Mesendoderm (in vitro differentiated cells): ENCODE data around the gene PILRA.

Experiments used
- DNase-seq: peaks from one replicate; pipeline ENCODE4 v3.0.0; 2013
- H2AK5ac ChIP-seq: 2 replicates; pipeline ENCODE4 v1.6.1; 2013; ENCODE audit warnings: low read length, inconsistent platforms
- H2BK120ac ChIP-seq: 2 replicates; pipeline ENCODE4 v1.6.1; 2013; ENCODE audit warnings: low read depth, mild to moderate bottlenecking, low read length, moderate library complexity, mixed read lengths
- H2BK15ac ChIP-seq: replicated peaks from 2 replicates; pipeline ENCODE4 v1.6.1; 2013; ENCODE audit warnings: low read depth, mild to moderate bottlenecking, moderate library complexity
- H2BK5ac ChIP-seq: 2 replicates; pipeline ENCODE4 v1.6.1; 2013; ENCODE audit warnings: low read length, inconsistent platforms
- H3K18ac ChIP-seq: 2 replicates; pipeline ENCODE4 v1.6.1; 2013; ENCODE audit warnings: mild to moderate bottlenecking, low read length, mixed read lengths
- H3K23ac ChIP-seq: one replicate; pipeline ENCODE4 v1.6.1; 2013; ENCODE audit warnings: low read length
- H3K27ac ChIP-seq: 2 replicates; pipeline ENCODE4 v1.5.1; 2013; ENCODE audit warnings: low read depth, mild to moderate bottlenecking, inconsistent platforms, low read length, moderate library complexity
- H3K27me3 ChIP-seq: 2 replicates; pipeline ENCODE4 v1.6.1; 2013; ENCODE audit warnings: low read length, control low read depth, mild to moderate bottlenecking, inconsistent platforms; ENCODE audit not compliant: insufficient read depth, poor library complexity
- H3K36me3 ChIP-seq: 2 replicates; pipeline ENCODE4 v1.6.1; 2013; ENCODE audit warnings: low read length, inconsistent platforms; ENCODE audit not compliant: control insufficient read depth, insufficient read depth
- H3K4ac ChIP-seq: one replicate; pipeline ENCODE4 v1.6.1; 2013; ENCODE audit warnings: low read depth, mild to moderate bottlenecking, low read length, moderate library complexity
- H3K4me1 ChIP-seq: 2 replicates; pipeline ENCODE4 v1.6.1; 2013; ENCODE audit warnings: low read depth, low read length, inconsistent platforms; ENCODE audit not compliant: control insufficient read depth
- H3K4me2 ChIP-seq: 2 replicates; pipeline ENCODE4 v1.6.1; 2013; ENCODE audit warnings: low read length
- H3K4me3 ChIP-seq: 2 replicates; pipeline ENCODE4 v1.5.1; 2013; ENCODE audit warnings: mild to moderate bottlenecking, low read length
- H3K56ac ChIP-seq: one replicate; pipeline ENCODE4 v1.6.1; 2013; ENCODE audit warnings: low read length
- H3K79me1 ChIP-seq: 2 replicates; pipeline ENCODE4 v1.6.1; 2013; ENCODE audit warnings: low read length, inconsistent platforms
- H3K79me2 ChIP-seq: 2 replicates; pipeline ENCODE4 v1.6.1; 2013; ENCODE audit warnings: mild to moderate bottlenecking, low read length; ENCODE audit not compliant: control insufficient read depth, insufficient read depth
- H3K9ac ChIP-seq: 2 replicates; pipeline ENCODE4 v1.6.1; 2013; ENCODE audit warnings: low read length, inconsistent platforms
- H4K5ac ChIP-seq: one replicate; pipeline ENCODE4 v1.6.1; 2013; ENCODE audit warnings: low read length
- H4K8ac ChIP-seq: one replicate; pipeline ENCODE4 v1.6.1; 2013; ENCODE audit warnings: low read depth, mild to moderate bottlenecking, control low read depth, low read length, moderate library complexity
- WGBS: extraction: QIAGEN DNeasy Blood & Tissue Kit; methylation state at CpG from one replicate; pipeline ENCODE4 v1.1.7; 2013; ENCODE audit warnings: low lambda C conversion rate, missing lambda C conversion rate; ENCODE audit not compliant: insufficient coverage; ENCODE audit errors: extremely low coverage; 5-methylcytosine and 5-hydroxymethylcytosine counted together

Gene PILRA

GRCh38 chr7:100411101-100411500, 37.8 kb downstream of the PILRA start:
- no peak overlapping the region for H2BK120ac ChIP-seq
- no peak overlapping the region for H3K4ac ChIP-seq
- H3K4me3 ChIP-seq = no peak overlapping the region
- no peaks in the 10 kb centered on the region for H3K4me1 ChIP-seq
- H3K56ac ChIP-seq = no peak overlapping the region
- no peak overlapping the region for H3K27ac ChIP-seq
- H3K27me3 ChIP-seq = no peaks in the 10 kb centered on the region
- H4K8ac ChIP-seq = no peak overlapping the region
- DNase-seq = no peak
- H3K18ac ChIP-seq = no peak overlapping the region
- no CpG with 5 or more reads among the region's 6 CpGs for WGBS
- no peak overlapping the region for H4K5ac ChIP-seq
- no peaks in the 10 kb centered on the region for H3K36me3 ChIP-seq
- H3K79me1 ChIP-seq = no peaks in the 10 kb centered on the region
- H2AK5ac ChIP-seq = no peak overlapping the region
- no peak overlapping the region for H2BK5ac ChIP-seq
- H3K23ac ChIP-seq = no peak overlapping the region
- no peaks in the 10 kb centered on the region for H3K79me2 ChIP-seq
- no peak overlapping the region for H3K4me2 ChIP-seq
- H3K9ac ChIP-seq = no peak overlapping the region
- no peak overlapping the region for H2BK15ac ChIP-seq

- Histone ChIP-seq H3K4me1 (no peaks in the 10 kb centered on the region), H2BK15ac (no peak overlapping the region), H4K8ac (no peak overlapping the region), H3K9ac (no peak overlapping the region), H3K36me3 (no peaks in the 10 kb centered on the region), H3K56ac (no peak overlapping the region), H2AK5ac (no peak overlapping the region), H3K4ac (no peak overlapping the region), H3K23ac (no peak overlapping the region), H3K79me1 (no peaks in the 10 kb centered on the region), H3K79me2 (no peaks in the 10 kb centered on the region), H4K5ac (no peak overlapping the region), H3K4me2 (no peak overlapping the region), H2BK5ac (no peak overlapping the region), H3K27ac (no peak overlapping the region), H2BK120ac (no peak overlapping the region), H3K18ac (no peak overlapping the region), H3K4me3 (no peak overlapping the region), H3K27me3 (no peaks in the 10 kb centered on the region)
- DNase-seq = no peak
These were observed 40.1 kb downstream of the PILRA start for GRCh38 chr7:100413346-100413745.

DNA sequence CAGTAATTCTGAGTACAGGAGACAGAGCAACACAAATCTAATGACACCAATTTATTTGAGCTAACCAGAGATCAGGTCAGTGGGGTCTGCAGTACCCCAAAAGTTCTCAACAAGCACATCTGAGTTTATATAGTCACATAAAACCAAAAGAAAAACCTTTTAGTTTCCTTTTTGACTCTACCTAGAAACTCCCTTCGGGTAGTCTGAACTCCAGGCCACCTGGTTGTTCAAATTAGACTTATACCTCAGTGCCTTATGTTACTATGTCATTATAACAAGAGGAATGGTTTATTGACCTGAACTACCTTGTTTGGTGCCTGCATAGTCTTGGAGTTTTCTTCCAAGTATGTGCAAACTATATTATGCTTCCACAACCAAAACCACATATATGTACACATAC, 40.6 kb downstream of the PILRA start:
- H3K4me3 ChIP-seq = no peak overlapping the region
- H3K18ac ChIP-seq = no peak overlapping the region
- H3K23ac ChIP-seq = no peak overlapping the region
- no peak overlapping the region for H2BK120ac ChIP-seq
- no peak overlapping the region for H2BK15ac ChIP-seq
- no peaks in the 10 kb centered on the region for H3K79me2 ChIP-seq
- H2BK5ac ChIP-seq = no peak overlapping the region
- DNase-seq = no peak
- H3K9ac ChIP-seq = no peak overlapping the region
- no CpG with 5 or more reads among the region's 1 CpG for WGBS
- H3K4ac ChIP-seq = no peak overlapping the region
- no peak overlapping the region for H3K27ac ChIP-seq
- H4K8ac ChIP-seq = no peak overlapping the region
- no peaks in the 10 kb centered on the region for H3K27me3 ChIP-seq
- H2AK5ac ChIP-seq = no peak overlapping the region
- H3K4me1 ChIP-seq = no peaks in the 10 kb centered on the region
- H3K36me3 ChIP-seq = no peaks in the 10 kb centered on the region
- H4K5ac ChIP-seq = no peak overlapping the region
- no peaks in the 10 kb centered on the region for H3K79me1 ChIP-seq
- no peak overlapping the region for H3K56ac ChIP-seq
- H3K4me2 ChIP-seq = no peak overlapping the region

DNA sequence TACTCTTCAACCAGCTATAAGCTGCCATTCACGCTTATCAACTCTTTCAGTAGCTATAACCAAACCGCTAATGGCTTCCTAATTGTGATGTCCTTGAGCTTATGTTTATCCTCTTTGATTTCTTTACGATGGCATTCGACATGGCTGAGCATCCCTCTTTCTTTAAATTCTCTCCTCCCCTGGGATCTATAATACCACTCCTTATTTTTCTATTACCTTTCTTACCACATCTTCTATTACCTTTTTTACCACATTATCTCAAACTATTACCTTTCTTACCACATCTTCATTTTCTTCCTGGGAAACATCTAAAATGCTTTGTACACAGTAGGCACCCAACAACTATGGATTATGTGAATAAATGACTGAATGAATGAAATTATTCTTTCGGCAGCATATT, 42.2 kb downstream of the PILRA start:
- no peaks in the 10 kb centered on the region for H3K36me3 ChIP-seq
- no peak overlapping the region for H3K4ac ChIP-seq
- no peak overlapping the region for H2AK5ac ChIP-seq
- H3K27ac ChIP-seq = no peak overlapping the region
- no peak overlapping the region for H2BK5ac ChIP-seq
- H4K5ac ChIP-seq = no peak overlapping the region
- H4K8ac ChIP-seq = no peak overlapping the region
- H3K56ac ChIP-seq = no peak overlapping the region
- H3K23ac ChIP-seq = no peak overlapping the region
- H3K18ac ChIP-seq = no peak overlapping the region
- H3K79me1 ChIP-seq = no peaks in the 10 kb centered on the region
- DNase-seq = no peak
- H2BK15ac ChIP-seq = no peak overlapping the region
- H3K9ac ChIP-seq = no peak overlapping the region
- no peaks in the 10 kb centered on the region for H3K27me3 ChIP-seq
- H3K79me2 ChIP-seq = no peaks in the 10 kb centered on the region
- H2BK120ac ChIP-seq = no peak overlapping the region
- no CpG with 5 or more reads among the region's 5 CpGs for WGBS
- H3K4me3 ChIP-seq = no peak overlapping the region
- no peaks in the 10 kb centered on the region for H3K4me1 ChIP-seq
- no peak overlapping the region for H3K4me2 ChIP-seq

DNA sequence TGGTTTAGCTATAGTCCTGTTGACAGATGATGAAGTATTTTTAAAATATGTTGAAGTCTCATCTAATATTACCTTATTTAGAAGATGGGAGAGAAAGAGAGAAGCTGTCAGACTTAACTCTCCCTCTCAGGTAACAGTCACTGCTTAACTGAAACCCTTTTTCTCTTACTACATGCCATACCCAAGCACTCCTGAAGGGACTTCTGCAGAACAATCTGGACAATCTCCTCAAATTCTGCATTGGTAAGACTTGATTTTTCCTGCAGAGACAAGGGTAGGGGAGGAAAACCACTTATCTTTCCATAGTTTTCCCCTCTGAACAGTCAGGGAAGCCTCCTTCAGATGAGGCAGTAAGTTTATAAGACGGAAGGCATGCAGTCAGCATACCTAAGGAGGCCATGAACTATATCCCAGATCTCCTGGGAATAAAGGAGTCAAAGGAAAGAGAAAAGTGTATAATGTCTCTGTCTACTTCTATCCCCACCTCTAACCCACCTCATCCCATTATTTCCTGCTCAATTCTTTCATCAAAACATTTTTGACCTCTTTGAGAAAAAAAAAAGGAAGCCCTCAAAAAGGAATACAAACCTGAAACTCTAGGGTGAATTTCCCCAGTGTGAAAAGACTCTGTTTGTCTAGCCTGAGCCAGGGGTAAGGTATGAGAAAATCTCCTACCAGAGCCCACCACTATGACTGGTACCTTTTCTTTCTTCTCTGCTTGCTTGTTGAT, 45.8 kb downstream of the PILRA start:
- Histone ChIP-seq H3K27me3 (no peaks in the 10 kb centered on the region), H3K4me1 (no peaks in the 10 kb centered on the region), H3K18ac (no peak overlapping the region), H3K79me1 (no peaks in the 10 kb centered on the region), H3K4me3 (no peak overlapping the region), H3K56ac (no peak overlapping the region), H4K8ac (no peak overlapping the region), H2BK5ac (no peak overlapping the region), H2BK120ac (no peak overlapping the region), H3K4me2 (no peak overlapping the region), H3K36me3 (no peaks in the 10 kb centered on the region), H2AK5ac (no peak overlapping the region), H3K4ac (no peak overlapping the region), H3K79me2 (no peaks in the 10 kb centered on the region), H2BK15ac (no peak overlapping the region), H3K27ac (no peak overlapping the region), H3K23ac (no peak overlapping the region), H3K9ac (no peak overlapping the region), H4K5ac (no peak overlapping the region)
- no CpG with 5 or more reads among the region's 1 CpG for WGBS
- DNase-seq = no peak

GRCh38 chr7:100419660-100420226, 46.5 kb downstream of the PILRA start:
- Histone ChIP-seq H3K9ac (no peak overlapping the region), H3K27me3 (no peaks in the 10 kb centered on the region), H3K56ac (no peak overlapping the region), H3K4me1 (no peaks in the 10 kb centered on the region), H2BK120ac (no peak overlapping the region), H3K23ac (no peak overlapping the region), H4K8ac (no peak overlapping the region), H4K5ac (no peak overlapping the region), H3K4ac (no peak overlapping the region), H2AK5ac (no peak overlapping the region), H3K27ac (no peak overlapping the region), H3K79me1 (no peaks in the 10 kb centered on the region), H3K4me2 (no peak overlapping the region), H3K4me3 (no peak overlapping the region), H3K79me2 (no peaks in the 10 kb centered on the region), H3K18ac (no peak overlapping the region), H2BK5ac (no peak overlapping the region), H3K36me3 (no peaks in the 10 kb centered on the region), H2BK15ac (no peak overlapping the region)
- no CpG with 5 or more reads among the region's 1 CpG for WGBS
- no peak for DNase-seq
